Uterus (tissue), 2 donors: ENCODE results near the gene SORCS3.

Source experiments
- POLR2A ChIP-seq, 2 donors: fragments of 450-650 bp; IDR thresholded peaks; one replicate each; pipeline ENCODE4 v1.6.1; 2016; ENCODE audit warnings: antibody characterized with exemption in 2 of 2, mild to moderate bottlenecking in 1 of 2, moderate library complexity in 1 of 2
- TF ChIP-seq, protein P1 (sequence below), 4 experiments: fragments of 200-600 bp in 2 of 4; fragments of 450-650 bp in 2 of 4; sonication (generic) in 2 of 4; IDR thresholded peaks; one replicate each; pipeline ENCODE4 v1.5.1; 2016 to 2019; ENCODE audit warnings: antibody characterized with exemption in 4 of 4, mild to moderate bottlenecking in 2 of 4, moderate library complexity in 1 of 4

DNA sequence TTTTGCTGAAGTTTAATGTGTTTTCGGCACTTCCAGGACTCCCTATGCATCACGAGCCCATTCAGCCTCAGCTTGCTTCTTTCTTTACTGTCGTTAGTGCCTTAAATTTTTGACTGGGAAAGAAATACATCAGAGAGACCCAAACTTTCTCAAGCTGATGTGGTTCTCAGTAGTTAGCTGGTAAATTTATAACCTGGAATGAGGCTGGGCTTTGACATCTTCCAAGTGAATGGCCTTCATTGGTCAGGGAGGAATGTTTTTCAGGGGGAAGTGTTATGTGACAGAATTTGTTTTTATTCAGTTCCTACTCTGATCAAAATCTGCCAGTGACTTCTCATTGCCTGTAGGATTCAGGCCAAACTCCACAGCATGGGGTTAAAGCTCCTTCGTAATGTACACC is 296.9 kb downstream of the SORCS3 start:
- TF ChIP-seq, protein P1, sequence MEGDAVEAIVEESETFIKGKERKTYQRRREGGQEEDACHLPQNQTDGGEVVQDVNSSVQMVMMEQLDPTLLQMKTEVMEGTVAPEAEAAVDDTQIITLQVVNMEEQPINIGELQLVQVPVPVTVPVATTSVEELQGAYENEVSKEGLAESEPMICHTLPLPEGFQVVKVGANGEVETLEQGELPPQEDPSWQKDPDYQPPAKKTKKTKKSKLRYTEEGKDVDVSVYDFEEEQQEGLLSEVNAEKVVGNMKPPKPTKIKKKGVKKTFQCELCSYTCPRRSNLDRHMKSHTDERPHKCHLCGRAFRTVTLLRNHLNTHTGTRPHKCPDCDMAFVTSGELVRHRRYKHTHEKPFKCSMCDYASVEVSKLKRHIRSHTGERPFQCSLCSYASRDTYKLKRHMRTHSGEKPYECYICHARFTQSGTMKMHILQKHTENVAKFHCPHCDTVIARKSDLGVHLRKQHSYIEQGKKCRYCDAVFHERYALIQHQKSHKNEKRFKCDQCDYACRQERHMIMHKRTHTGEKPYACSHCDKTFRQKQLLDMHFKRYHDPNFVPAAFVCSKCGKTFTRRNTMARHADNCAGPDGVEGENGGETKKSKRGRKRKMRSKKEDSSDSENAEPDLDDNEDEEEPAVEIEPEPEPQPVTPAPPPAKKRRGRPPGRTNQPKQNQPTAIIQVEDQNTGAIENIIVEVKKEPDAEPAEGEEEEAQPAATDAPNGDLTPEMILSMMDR (IDR thresholded peaks at IDR 0.05): no peak
- TF ChIP-seq POLR2A (IDR thresholded peaks at IDR 0.05): no peak
